GM12878 (cell line): Measurements from ENCODE around the gene DLL1. TPM values are rescaled to one million over a fixed set of nuclear protein-coding genes. Genes with fewer than 3 reads are reported as not detected.

Experiments used
- ETV6 ChIP-seq, 2 experiments: fragments of 450-650 bp in 1 of 2; IDR thresholded peaks in 1 of 2; conservative IDR thresholded peaks in 1 of 2; 2 replicates each; pipeline ENCODE4 v1.6.1; 2014; ENCODE audit warnings: antibody characterized with exemption in 1 of 2, borderline replicate concordance in 1 of 2, low read depth in 1 of 2, mild to moderate bottlenecking in 1 of 2, moderate library complexity in 1 of 2
- EZH2 ChIP-seq: IDR thresholded peaks from 2 replicates; pipeline ENCODE4 v1.6.1; 2012; ENCODE audit warnings: low read depth, mild to moderate bottlenecking, control low read depth, inconsistent platforms, low read length, borderline replicate concordance; ENCODE audit not compliant: control insufficient read depth
- MEF2B ChIP-seq: fragments of 450-650 bp; IDR thresholded peaks from 2 replicates; pipeline ENCODE4 v1.6.1; 2018; ENCODE audit warnings: mild to moderate bottlenecking, moderate library complexity; ENCODE audit not compliant: partially characterized antibody, poor library complexity, severe bottlenecking
- RELA ChIP-seq: fragments of 450-650 bp; IDR thresholded peaks from 2 replicates; pipeline ENCODE4 v1.8.0; 2014; ENCODE audit warnings: borderline replicate concordance; ENCODE audit not compliant: partially characterized antibody
- polyA plus RNA-seq, 11 experiments: library from polyadenylated mRNA; depleted of rRNA in 4 of 11; unstranded in 6 of 11; stranded (reverse) in 5 of 11; fragments of >200 nt; fragmentation: Nextera tagmentation in 4 of 11; fragmentation: Illumina TruSeq in 1 of 11; extraction: Ambion mirVana in 4 of 11; extraction: Trizol in 1 of 11; gene quantifications; 1 replicate in 1 of 11; 2 replicates in 10 of 11; pipeline versions ENCODE4 v1.2.1 to v1.2.3, GENCODE V29; 2011 to 2016; ENCODE audit warnings: inconsistent platforms in 2 of 11, missing spikeins in 2 of 11, low read depth in 1 of 11
- total RNA-seq, 4 experiments: library from RNA; depleted of rRNA in 3 of 4; stranded (reverse); fragments of >200 nt in 3 of 4; fragmentation: Illumina TruSeq in 1 of 4; extraction: Trizol in 1 of 4; gene quantifications; 2 replicates each; pipeline versions ENCODE4 v1.2.1 to v1.2.3, GENCODE V29; 2013 to 2021
- TF ChIP-seq, protein P1 (sequence below): fragments of 450-650 bp; IDR thresholded peaks from 2 replicates; pipeline ENCODE4 v1.6.1; 2016; ENCODE audit warnings: mild to moderate bottlenecking, moderate library complexity, borderline replicate concordance
- TF ChIP-seq, protein P2 (sequence below): IDR thresholded peaks from 2 replicates; pipeline ENCODE4 v1.6.1; 2011; ENCODE audit warnings: mild to moderate bottlenecking, low read depth, low read length, moderate library complexity; ENCODE audit not compliant: insufficient replicate concordance

DLL1 gene
- total and polyA plus RNA-seq, 10 of the 15 experiments (the other 5 are each of a cell fraction or from before 2014, with no cell fraction given): 0.02 to 0.80 (median 0.19) TPM

- TF ChIP-seq, protein P1, sequence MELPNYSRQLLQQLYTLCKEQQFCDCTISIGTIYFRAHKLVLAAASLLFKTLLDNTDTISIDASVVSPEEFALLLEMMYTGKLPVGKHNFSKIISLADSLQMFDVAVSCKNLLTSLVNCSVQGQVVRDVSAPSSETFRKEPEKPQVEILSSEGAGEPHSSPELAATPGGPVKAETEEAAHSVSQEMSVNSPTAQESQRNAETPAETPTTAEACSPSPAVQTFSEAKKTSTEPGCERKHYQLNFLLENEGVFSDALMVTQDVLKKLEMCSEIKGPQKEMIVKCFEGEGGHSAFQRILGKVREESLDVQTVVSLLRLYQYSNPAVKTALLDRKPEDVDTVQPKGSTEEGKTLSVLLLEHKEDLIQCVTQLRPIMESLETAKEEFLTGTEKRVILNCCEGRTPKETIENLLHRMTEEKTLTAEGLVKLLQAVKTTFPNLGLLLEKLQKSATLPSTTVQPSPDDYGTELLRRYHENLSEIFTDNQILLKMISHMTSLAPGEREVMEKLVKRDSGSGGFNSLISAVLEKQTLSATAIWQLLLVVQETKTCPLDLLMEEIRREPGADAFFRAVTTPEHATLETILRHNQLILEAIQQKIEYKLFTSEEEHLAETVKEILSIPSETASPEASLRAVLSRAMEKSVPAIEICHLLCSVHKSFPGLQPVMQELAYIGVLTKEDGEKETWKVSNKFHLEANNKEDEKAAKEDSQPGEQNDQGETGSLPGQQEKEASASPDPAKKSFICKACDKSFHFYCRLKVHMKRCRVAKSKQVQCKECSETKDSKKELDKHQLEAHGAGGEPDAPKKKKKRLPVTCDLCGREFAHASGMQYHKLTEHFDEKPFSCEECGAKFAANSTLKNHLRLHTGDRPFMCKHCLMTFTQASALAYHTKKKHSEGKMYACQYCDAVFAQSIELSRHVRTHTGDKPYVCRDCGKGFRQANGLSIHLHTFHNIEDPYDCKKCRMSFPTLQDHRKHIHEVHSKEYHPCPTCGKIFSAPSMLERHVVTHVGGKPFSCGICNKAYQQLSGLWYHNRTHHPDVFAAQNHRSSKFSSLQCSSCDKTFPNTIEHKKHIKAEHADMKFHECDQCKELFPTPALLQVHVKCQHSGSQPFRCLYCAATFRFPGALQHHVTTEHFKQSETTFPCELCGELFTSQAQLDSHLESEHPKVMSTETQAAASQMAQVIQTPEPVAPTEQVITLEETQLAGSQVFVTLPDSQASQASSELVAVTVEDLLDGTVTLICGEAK: no peak
- TF ChIP-seq, protein P2, sequence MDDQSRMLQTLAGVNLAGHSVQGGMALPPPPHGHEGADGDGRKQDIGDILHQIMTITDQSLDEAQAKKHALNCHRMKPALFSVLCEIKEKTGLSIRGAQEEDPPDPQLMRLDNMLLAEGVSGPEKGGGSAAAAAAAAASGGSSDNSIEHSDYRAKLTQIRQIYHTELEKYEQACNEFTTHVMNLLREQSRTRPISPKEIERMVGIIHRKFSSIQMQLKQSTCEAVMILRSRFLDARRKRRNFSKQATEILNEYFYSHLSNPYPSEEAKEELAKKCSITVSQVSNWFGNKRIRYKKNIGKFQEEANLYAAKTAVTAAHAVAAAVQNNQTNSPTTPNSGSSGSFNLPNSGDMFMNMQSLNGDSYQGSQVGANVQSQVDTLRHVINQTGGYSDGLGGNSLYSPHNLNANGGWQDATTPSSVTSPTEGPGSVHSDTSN: no peak
- TF ChIP-seq MEF2B: no peak
- no peak for TF ChIP-seq EZH2
- TF ChIP-seq RELA: no peak
- no peak for TF ChIP-seq ETV6 (conservative IDR thresholded peaks at IDR 0.05 in 1 of 2, IDR thresholded peaks at IDR 0.05 in 1 of 2; ENCODE audit: borderline replicate concordance in 1 of 2, low read depth in 1 of 2)
Measured at GRCh38 chr6:170316071-170316470, 25.2 kb upstream of the DLL1 start (continued).
